Measurements from ENCODE around the gene ATG2A. TPM values are rescaled to one million over a fixed set of nuclear protein-coding genes. Genes with fewer than 3 reads are reported as not detected.
A peak's percentile ranks its signal among the peaks of the same experiment; 100 is the strongest.

The ATG2A gene
- total and polyA plus RNA-seq, 9 of the 15 experiments (the other 6 are each of a cell fraction or from before 2014, with no cell fraction given), result 0.25 to 45.9 (median 5.2) TPM

DNA sequence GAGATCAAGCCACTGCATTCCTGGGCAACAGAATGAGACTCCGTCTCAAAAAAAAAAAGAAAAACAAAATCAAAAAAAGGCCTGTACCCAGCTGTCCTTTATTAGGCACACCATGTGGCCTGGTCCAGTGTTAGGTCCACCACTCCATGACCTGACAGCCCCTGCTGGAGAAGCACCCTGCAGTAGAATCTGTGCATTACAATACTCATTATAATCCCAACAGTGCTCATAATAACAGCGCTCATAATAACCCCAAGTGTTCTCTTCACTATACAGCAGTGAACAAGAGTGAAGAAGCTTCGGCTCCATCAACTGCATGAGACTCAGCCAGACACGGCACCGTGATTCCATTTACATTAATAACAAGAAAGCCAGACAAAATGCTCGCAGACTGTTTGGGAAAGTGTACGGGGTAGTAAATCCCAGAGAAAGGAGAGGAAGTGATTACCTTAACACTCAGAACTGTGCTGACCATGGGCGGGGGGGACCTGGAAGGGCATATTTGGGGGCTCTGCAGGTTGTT lies 29.7 kb downstream of the ATG2A start (continued):
- TF ChIP-seq FOXK2 (conservative IDR thresholded peaks at IDR 0.05 in 1 of 2, IDR thresholded peaks at IDR 0.05 in 1 of 2; ENCODE audit: low read depth in 2 of 2) (0 out of 4 replicates have a peak, but pooled peaks of 1 of the 2 experiments have one; percentile 29), ZSCAN29 (IDR thresholded peaks at IDR 0.05) (no peak), SPI1 (IDR thresholded peaks at IDR 0.05; ENCODE audit: borderline replicate concordance, low read depth, low read length) (peak; percentile 44; the same call in 1 of the 2 replicates), ZNF431 (CRISPR knock-in tag; IDR thresholded peaks at IDR 0.05) (no peak), SMAD4 (CRISPR knock-in tag; conservative IDR thresholded peaks at IDR 0.05) (no peak), RBBP5 (IDR thresholded peaks at IDR 0.05; ENCODE audit: borderline replicate concordance, insufficient read depth, low read length, poor library complexity, severe bottlenecking) (no peak), MEF2D (tag; conservative IDR thresholded peaks at IDR 0.05; ENCODE audit: low read depth) (no peak), YY1 (IDR thresholded peaks at IDR 0.05; ENCODE audit: borderline replicate concordance in 1 of 3, control insufficient read depth in 1 of 3, extremely low read depth in 1 of 3, insufficient read depth in 3 of 3, insufficient read length in 1 of 3, insufficient replicate concordance in 2 of 3, low read depth in 1 of 3, low read length in 2 of 3) (no peak), ZNF41 (CRISPR knock-in tag; conservative IDR thresholded peaks at IDR 0.05) (no peak), KDM1A (IDR thresholded peaks at IDR 0.05) (peak in 1 of 2 experiments; percentile 15; a peak in 2 of 4 replicates), MED1 (CRISPR knock-in tag; IDR thresholded peaks at IDR 0.05; ENCODE audit: borderline replicate concordance) (no peak), ZNF589 (CRISPR knock-in tag; IDR thresholded peaks at IDR 0.05; ENCODE audit: low read depth) (0 out of 2 replicates have a peak, but pooled peaks have one; percentile 12)
- TF ChIP-seq, protein P1, sequence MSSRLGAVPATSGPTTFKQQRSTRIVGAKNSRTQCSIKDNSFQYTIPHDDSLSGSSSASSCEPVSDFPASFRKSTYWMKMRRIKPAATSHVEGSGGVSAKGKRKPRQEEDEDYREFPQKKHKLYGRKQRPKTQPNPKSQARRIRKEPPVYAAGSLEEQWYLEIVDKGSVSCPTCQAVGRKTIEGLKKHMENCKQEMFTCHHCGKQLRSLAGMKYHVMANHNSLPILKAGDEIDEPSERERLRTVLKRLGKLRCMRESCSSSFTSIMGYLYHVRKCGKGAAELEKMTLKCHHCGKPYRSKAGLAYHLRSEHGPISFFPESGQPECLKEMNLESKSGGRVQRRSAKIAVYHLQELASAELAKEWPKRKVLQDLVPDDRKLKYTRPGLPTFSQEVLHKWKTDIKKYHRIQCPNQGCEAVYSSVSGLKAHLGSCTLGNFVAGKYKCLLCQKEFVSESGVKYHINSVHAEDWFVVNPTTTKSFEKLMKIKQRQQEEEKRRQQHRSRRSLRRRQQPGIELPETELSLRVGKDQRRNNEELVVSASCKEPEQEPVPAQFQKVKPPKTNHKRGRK (tag; IDR thresholded peaks at IDR 0.05), result no peak
- TF ChIP-seq, protein P2, sequence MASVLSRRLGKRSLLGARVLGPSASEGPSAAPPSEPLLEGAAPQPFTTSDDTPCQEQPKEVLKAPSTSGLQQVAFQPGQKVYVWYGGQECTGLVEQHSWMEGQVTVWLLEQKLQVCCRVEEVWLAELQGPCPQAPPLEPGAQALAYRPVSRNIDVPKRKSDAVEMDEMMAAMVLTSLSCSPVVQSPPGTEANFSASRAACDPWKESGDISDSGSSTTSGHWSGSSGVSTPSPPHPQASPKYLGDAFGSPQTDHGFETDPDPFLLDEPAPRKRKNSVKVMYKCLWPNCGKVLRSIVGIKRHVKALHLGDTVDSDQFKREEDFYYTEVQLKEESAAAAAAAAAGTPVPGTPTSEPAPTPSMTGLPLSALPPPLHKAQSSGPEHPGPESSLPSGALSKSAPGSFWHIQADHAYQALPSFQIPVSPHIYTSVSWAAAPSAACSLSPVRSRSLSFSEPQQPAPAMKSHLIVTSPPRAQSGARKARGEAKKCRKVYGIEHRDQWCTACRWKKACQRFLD (CRISPR knock-in tag; IDR thresholded peaks at IDR 0.05), result peak; percentile 60; the same call in 1 of the 2 replicates
- TF ChIP-seq, protein P3, sequence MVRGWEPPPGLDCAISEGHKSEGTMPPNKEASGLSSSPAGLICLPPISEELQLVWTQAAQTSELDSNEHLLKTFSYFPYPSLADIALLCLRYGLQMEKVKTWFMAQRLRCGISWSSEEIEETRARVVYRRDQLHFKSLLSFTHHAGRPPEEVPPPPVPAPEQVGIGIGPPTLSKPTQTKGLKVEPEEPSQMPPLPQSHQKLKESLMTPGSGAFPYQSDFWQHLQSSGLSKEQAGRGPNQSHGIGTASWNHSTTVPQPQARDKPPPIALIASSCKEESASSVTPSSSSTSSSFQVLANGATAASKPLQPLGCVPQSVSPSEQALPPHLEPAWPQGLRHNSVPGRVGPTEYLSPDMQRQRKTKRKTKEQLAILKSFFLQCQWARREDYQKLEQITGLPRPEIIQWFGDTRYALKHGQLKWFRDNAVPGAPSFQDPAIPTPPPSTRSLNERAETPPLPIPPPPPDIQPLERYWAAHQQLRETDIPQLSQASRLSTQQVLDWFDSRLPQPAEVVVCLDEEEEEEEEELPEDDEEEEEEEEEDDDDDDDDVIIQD (CRISPR knock-in tag; IDR thresholded peaks at IDR 0.05), result no peak
- TF ChIP-seq, protein P4, sequence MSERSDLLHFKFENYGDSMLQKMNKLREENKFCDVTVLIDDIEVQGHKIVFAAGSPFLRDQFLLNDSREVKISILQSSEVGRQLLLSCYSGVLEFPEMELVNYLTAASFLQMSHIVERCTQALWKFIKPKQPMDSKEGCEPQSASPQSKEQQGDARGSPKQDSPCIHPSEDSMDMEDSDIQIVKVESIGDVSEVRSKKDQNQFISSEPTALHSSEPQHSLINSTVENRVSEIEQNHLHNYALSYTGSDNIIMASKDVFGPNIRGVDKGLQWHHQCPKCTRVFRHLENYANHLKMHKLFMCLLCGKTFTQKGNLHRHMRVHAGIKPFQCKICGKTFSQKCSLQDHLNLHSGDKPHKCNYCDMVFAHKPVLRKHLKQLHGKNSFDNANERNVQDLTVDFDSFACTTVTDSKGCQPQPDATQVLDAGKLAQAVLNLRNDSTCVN (CRISPR knock-in tag; IDR thresholded peaks at IDR 0.05), result no peak

Data from K562 (cell line).